ENCODE data around the gene UBE2Q2.
"Not testable (repeated sequence)": the region's sequence is repeated elsewhere in the genome, so short reads cannot be mapped to it uniquely, and the experiment has no call there.

UBE2Q2 gene

GRCh38 chr15:75861750-75862402 lies 18.6 kb downstream of the UBE2Q2 start:
- peaks cover 16% of the 10 kb centered on the region for H3K4me1 Mint-ChIP-seq
- peaks cover 58% of the 10 kb centered on the region for H3K36me3 Mint-ChIP-seq (ENCODE audit: low read depth)
- no peaks in the 10 kb centered on the region for H3K9me3 Mint-ChIP-seq
- TF ChIP-seq CTCF (IDR thresholded peaks at IDR 0.05) = no peak
- H3K27ac Mint-ChIP-seq = no peak overlapping the region
- DNase-seq = no peak
- no peak overlapping the region for H3K4me3 Mint-ChIP-seq
- H3K27me3 Mint-ChIP-seq (ENCODE audit: low read depth, poor library complexity) = no peaks in the 10 kb centered on the region

GRCh38 chr15:75862796-75863195 lies 19.5 kb downstream of the UBE2Q2 start:
- no peak for TF ChIP-seq CTCF (IDR thresholded peaks at IDR 0.05)
- no peak for DNase-seq
- Mint-ChIP-seq H3K27me3 (ENCODE audit: low read depth, poor library complexity) (no peaks in the 10 kb centered on the region), H3K4me1 (peaks cover 16% of the 10 kb centered on the region), H3K9me3 (no peaks in the 10 kb centered on the region), H3K4me3 (no peak overlapping the region), H3K36me3 (ENCODE audit: low read depth) (peaks cover 57% of the 10 kb centered on the region), H3K27ac (peak overlapping the region; percentile 82)

GRCh38 chr15:75864213-75865059 lies 21.2 kb downstream of the UBE2Q2 start:
- H3K4me1 Mint-ChIP-seq = peaks cover 9% of the 10 kb centered on the region
- no peaks in the 10 kb centered on the region for H3K27me3 Mint-ChIP-seq (ENCODE audit: low read depth, poor library complexity)
- TF ChIP-seq CTCF (IDR thresholded peaks at IDR 0.05) = no peak
- H3K36me3 Mint-ChIP-seq (ENCODE audit: low read depth) = peaks cover 58% of the 10 kb centered on the region
- no peak for DNase-seq
- H3K27ac Mint-ChIP-seq = no peak overlapping the region
- no peak overlapping the region for H3K4me3 Mint-ChIP-seq
- no peaks in the 10 kb centered on the region for H3K9me3 Mint-ChIP-seq

GRCh38 chr15:75866045-75866444 lies 22.8 kb downstream of the UBE2Q2 start:
- not testable (repeated sequence) for DNase-seq; H3K4me3 Mint-ChIP-seq; H3K4me1 Mint-ChIP-seq; H3K27me3 Mint-ChIP-seq (ENCODE audit: low read depth, poor library complexity); H3K9me3 Mint-ChIP-seq; H3K27ac Mint-ChIP-seq
- peaks cover 54% of the 10 kb centered on the region for H3K36me3 Mint-ChIP-seq (ENCODE audit: low read depth)

- H3K4me3 Mint-ChIP-seq = no peak overlapping the region
- H3K36me3 Mint-ChIP-seq (ENCODE audit: low read depth) = peaks cover 52% of the 10 kb centered on the region
- DNase-seq = no peak
- H3K27me3 Mint-ChIP-seq (ENCODE audit: low read depth, poor library complexity) = no peaks in the 10 kb centered on the region
- no peak overlapping the region for H3K27ac Mint-ChIP-seq
- H3K4me1 Mint-ChIP-seq = peaks cover 9% of the 10 kb centered on the region
- H3K9me3 Mint-ChIP-seq = no peaks in the 10 kb centered on the region
- no peak for TF ChIP-seq CTCF (IDR thresholded peaks at IDR 0.05)
Measured at GRCh38 chr15:75866916-75867315, 23.7 kb downstream of the UBE2Q2 start.

- Mint-ChIP-seq H3K9me3 (no peaks in the 10 kb centered on the region), H3K4me1 (peaks cover 9% of the 10 kb centered on the region), H3K27me3 (ENCODE audit: low read depth, poor library complexity) (no peaks in the 10 kb centered on the region), H3K36me3 (ENCODE audit: low read depth) (peaks cover 48% of the 10 kb centered on the region), H3K4me3 (no peak overlapping the region), H3K27ac (no peak overlapping the region)
- TF ChIP-seq CTCF (IDR thresholded peaks at IDR 0.05) = no peak
- DNase-seq = no peak
Measured at GRCh38 chr15:75867449-75867848, 24.2 kb downstream of the UBE2Q2 start.
